DND-41 (cell line): ENCODE results near the gene SDSL.

Experiments
- ATAC-seq: fragments of 200-7000 bp; cut with Tn5 transposase; 3 replicates; pipeline ENCODE4 v1.9.1; 2021; ENCODE audit warnings: low read depth; ENCODE audit not compliant: insufficient read depth
- DNase-seq: peaks from one replicate; pipeline ENCODE4 v3.0.0-alpha.2; 2020
- H2AFZ ChIP-seq: 2 replicates; pipeline ENCODE4 v1.6.0; 2012; ENCODE audit warnings: low read depth, low read length
- H3K27ac ChIP-seq: 2 replicates; pipeline ENCODE4 v1.5.1; 2012; ENCODE audit warnings: low read length, inconsistent platforms
- H3K27me3 ChIP-seq: fragments of 200-600 bp; sonication (generic); 2 replicates; pipeline ENCODE4 v1.6.0; 2012; ENCODE audit warnings: low read length, mild to moderate bottlenecking, inconsistent platforms; ENCODE audit not compliant: insufficient read depth, poor library complexity
- H3K36me3 ChIP-seq: 2 replicates; pipeline ENCODE4 v1.5.1; 2012; ENCODE audit warnings: low read length, inconsistent platforms; ENCODE audit not compliant: insufficient read depth
- H3K4me1 ChIP-seq: 2 replicates; pipeline ENCODE4 v1.5.1; 2012; ENCODE audit warnings: mild to moderate bottlenecking, low read length; ENCODE audit not compliant: insufficient read depth
- H3K4me2 ChIP-seq: 2 replicates; pipeline ENCODE4 v1.6.0; 2012; ENCODE audit warnings: mild to moderate bottlenecking, moderate library complexity, low read length, inconsistent platforms; ENCODE audit not compliant: insufficient read depth
- H3K4me3 ChIP-seq, 2 experiments: fragments of 200-600 bp in 1 of 2; shearing (Covaris generic) in 1 of 2; 2 replicates each; pipeline ENCODE4 v1.5.1; 2012 to 2016; ENCODE audit warnings: inconsistent platforms in 2 of 2, low read length in 2 of 2, mild to moderate bottlenecking in 2 of 2, low read depth in 1 of 2, moderate library complexity in 1 of 2
- H3K79me2 ChIP-seq: 2 replicates; pipeline ENCODE4 v1.6.0; 2012; ENCODE audit warnings: low read length, inconsistent platforms; ENCODE audit not compliant: insufficient read depth
- H3K9ac ChIP-seq: 2 replicates; pipeline ENCODE4 v1.6.0; 2012; ENCODE audit warnings: low read depth, mild to moderate bottlenecking, inconsistent platforms, low read length, moderate library complexity
- H3K9me3 ChIP-seq: 2 replicates; pipeline ENCODE4 v1.5.1; 2012; ENCODE audit warnings: low read length, moderate library complexity, mild to moderate bottlenecking, inconsistent platforms; ENCODE audit not compliant: insufficient read depth, severe bottlenecking
- H4K20me1 ChIP-seq: 2 replicates; pipeline ENCODE4 v1.6.0; 2012; ENCODE audit warnings: low read length; ENCODE audit not compliant: insufficient read depth
- CTCF ChIP-seq: IDR thresholded peaks from 2 replicates; pipeline ENCODE4 v1.5.1; 2012; ENCODE audit warnings: borderline replicate concordance, low read length, moderate library complexity, mild to moderate bottlenecking; ENCODE audit not compliant: poor library complexity, severe bottlenecking; ENCODE audit errors: extremely low read depth
- EZH2 ChIP-seq: IDR thresholded peaks from 3 replicates; pipeline ENCODE4 v1.6.1; 2012; ENCODE audit warnings: borderline replicate concordance, low read depth, mild to moderate bottlenecking, moderate library complexity, low read length, inconsistent platforms; ENCODE audit not compliant: severe bottlenecking

SDSL gene

DNA sequence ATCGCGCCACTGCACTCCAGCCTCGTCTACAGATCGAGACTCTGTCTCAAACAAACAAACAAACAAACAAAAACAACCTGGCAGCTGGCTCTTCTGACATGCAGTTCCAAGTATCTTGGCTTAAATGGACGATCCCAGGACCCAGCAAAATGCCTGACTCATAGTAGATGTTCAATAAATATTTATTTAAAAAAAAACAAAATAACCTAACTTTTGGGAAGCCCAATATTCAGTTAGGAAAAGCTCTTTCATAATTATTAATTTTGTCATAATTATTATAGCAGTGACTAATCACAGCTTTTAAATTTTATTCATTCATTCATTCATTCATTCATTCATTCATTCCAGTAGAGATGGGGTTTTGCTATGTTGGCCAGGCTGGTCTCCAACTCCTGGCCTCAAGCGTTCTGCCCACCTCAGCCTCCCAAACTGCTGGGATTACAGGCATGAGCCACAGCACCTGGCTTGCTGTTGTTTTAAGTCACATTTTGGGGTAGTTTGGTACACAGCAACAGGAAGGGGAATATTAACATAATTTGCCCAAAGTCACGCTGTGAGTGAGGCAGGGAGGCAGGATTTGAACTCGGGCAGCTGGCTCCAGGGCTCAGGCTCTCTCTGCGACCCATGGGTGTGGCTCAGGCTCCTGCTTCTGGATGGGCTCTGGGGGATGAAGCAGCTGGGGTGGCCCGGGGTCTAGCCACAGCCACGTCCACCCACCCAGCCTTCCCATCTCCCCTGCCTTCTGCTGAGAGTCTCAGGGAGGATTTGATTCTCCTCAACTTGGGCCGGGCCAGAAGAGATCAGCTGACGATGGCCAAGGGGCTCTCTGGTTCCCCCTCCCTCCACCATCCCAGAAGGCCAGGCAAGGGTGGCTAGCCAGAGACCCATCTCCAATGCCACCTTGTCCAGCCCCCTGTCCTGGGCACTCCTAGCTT is 20.8 kb upstream of the SDSL start:
- no peak overlapping the region for H2AFZ ChIP-seq
- DNase-seq, result no peak

DNA sequence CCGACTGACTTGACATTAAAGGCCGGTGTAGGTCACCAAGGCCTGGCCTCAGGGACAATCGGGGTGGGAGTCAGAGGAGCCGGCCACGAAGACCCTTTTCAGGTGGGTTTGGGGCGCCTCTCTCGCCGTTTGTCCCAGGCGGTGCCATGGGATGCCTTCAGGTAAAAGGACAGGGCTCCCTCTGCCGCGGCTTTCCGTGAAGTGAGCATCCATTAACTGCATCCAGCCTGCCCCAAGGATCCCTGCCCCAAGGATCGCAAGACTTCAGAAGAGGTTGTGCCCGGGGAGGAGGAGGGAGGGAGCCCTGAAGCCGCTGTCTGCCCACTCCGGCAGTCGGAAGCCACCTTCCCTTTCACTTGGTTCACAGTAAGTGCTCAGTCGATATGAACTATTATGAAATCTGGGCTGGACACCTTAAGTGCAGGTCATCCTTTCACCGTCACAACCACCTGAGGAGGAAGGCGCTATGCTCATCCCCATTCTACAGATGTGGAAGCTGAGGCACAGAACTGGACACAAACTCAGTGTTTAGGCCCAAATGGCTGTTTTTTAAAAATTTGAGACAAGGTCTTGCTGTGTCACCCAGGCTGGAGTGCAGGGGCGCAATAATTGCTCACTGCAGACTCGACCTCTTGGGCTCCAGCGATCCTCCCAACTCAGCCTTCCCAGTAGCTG is 19.5 kb upstream of the SDSL start:
- H3K4me3 ChIP-seq, result no peak overlapping the region
- TF ChIP-seq CTCF (no peak), EZH2 (no peak)
- no peaks in the 10 kb centered on the region for H3K36me3 ChIP-seq
- H3K27ac ChIP-seq, result no peak overlapping the region
- no peaks in the 10 kb centered on the region for H3K4me1 ChIP-seq
- DNase-seq (no peak), ATAC-seq (no peak)
- no peak overlapping the region for H2AFZ ChIP-seq
- no peaks in the 10 kb centered on the region for H4K20me1 ChIP-seq
- no peaks in the 10 kb centered on the region for H3K27me3 ChIP-seq
- no peak overlapping the region for H3K9ac ChIP-seq
- H3K9me3 ChIP-seq, result no peaks in the 10 kb centered on the region
- H3K79me2 ChIP-seq, result no peaks in the 10 kb centered on the region
- no peak overlapping the region for H3K4me2 ChIP-seq

More for the DNA sequence above, 20.8 kb upstream of the SDSL start:
- Histone ChIP-seq H3K4me1 (no peaks in the 10 kb centered on the region), H3K4me2 (no peak overlapping the region), H3K27me3 (no peaks in the 10 kb centered on the region), H3K36me3 (no peaks in the 10 kb centered on the region), H3K27ac (no peak overlapping the region), H3K79me2 (no peaks in the 10 kb centered on the region), H3K4me3 (no peak overlapping the region), H3K9me3 (no peaks in the 10 kb centered on the region), H3K9ac (no peak overlapping the region), H4K20me1 (no peaks in the 10 kb centered on the region)
- TF ChIP-seq EZH2, result no peak
- TF ChIP-seq CTCF, result no peak
- ATAC-seq, result no peak

GRCh38 chr12:113403435-113404415 is 18.5 kb upstream of the SDSL start, which contains the start of gene SDS:
Gene SDS, minus strand, starts transcription at chr12:113403887. Its CDS starts 4,179 bp downstream, at chr12:113399708.
- Histone ChIP-seq H3K27me3 (no peaks in the 10 kb centered on the region), H3K4me2 (no peak within 1 kb of the TSS), H3K79me2 (no peaks in the 10 kb centered on the region), H3K4me1 (no peaks in the 10 kb centered on the region), H3K9ac (no peak within 1 kb of the TSS), H3K36me3 (no peaks in the 10 kb centered on the region), H4K20me1 (no peaks in the 10 kb centered on the region), H3K9me3 (no peaks in the 10 kb centered on the region), H2AFZ (no peak within 1 kb of the TSS), H3K4me3 (no peak within 1 kb of the TSS), H3K27ac (no peak within 1 kb of the TSS)
- ATAC-seq, result no peak
- DNase-seq, result no peak
- TF ChIP-seq EZH2, result no peak
- no peak for TF ChIP-seq CTCF
